SK-N-SH treated with all-trans-retinoic acid at 6 μM for 48 hours (cell line): ENCODE data around the gene CSF1.

ENCODE experiments used
- ARNTL ChIP-seq: fragments of 450-650 bp; formaldehyde crosslinking; IDR thresholded peaks from 2 replicates; pipeline ENCODE4 v1.5.0; 2020; ENCODE audit warnings: low read depth, mild to moderate bottlenecking, moderate library complexity, borderline replicate concordance
- ESRRG ChIP-seq: fragments of 250-450 bp; sonication (Bioruptor Pico); IDR thresholded peaks from 2 replicates; pipeline ENCODE4 v1.6.1; 2021; ENCODE audit warnings: mild to moderate bottlenecking
- ISL1 ChIP-seq: fragments of 250-450 bp; sonication (Bioruptor Pico); IDR thresholded peaks from 2 replicates; pipeline ENCODE4 v2.1.2; 2022; ENCODE audit warnings: mild to moderate bottlenecking, moderate library complexity
- OSR1 ChIP-seq: fragments of 250-450 bp; sonication (Bioruptor Pico); IDR thresholded peaks from 2 replicates; pipeline ENCODE4 v1.8.0; 2022; ENCODE audit warnings: moderate library complexity, mild to moderate bottlenecking, inconsistent platforms
- PATZ1 ChIP-seq: fragments of 250-450 bp; sonication (Bioruptor Pico); IDR thresholded peaks from 2 replicates; pipeline ENCODE4 v1.8.0; 2020; ENCODE audit warnings: mild to moderate bottlenecking, moderate library complexity, borderline replicate concordance
- POU6F1 ChIP-seq: fragments of 250-450 bp; sonication (Bioruptor Pico); IDR thresholded peaks from 2 replicates; pipeline ENCODE4 v1.8.0; 2021; ENCODE audit warnings: low read depth, mild to moderate bottlenecking, moderate library complexity, borderline replicate concordance
- PPARA ChIP-seq: fragments of 250-450 bp; sonication (Bioruptor Pico); IDR thresholded peaks from 2 replicates; pipeline ENCODE4 v1.5.0; 2020; ENCODE audit warnings: mild to moderate bottlenecking, borderline replicate concordance
- RARB ChIP-seq: fragments of 250-450 bp; sonication (Bioruptor Pico); IDR thresholded peaks from 2 replicates; pipeline ENCODE4 v1.8.0; 2021; ENCODE audit warnings: mild to moderate bottlenecking, moderate library complexity
- ZFP3 ChIP-seq: fragments of 250-450 bp; sonication (Bioruptor Pico); IDR thresholded peaks from 2 replicates; pipeline ENCODE4 v1.5.0; 2020; ENCODE audit warnings: mild to moderate bottlenecking, moderate library complexity
- ZNF8 ChIP-seq: fragments of 450-650 bp; formaldehyde crosslinking; IDR thresholded peaks from 2 replicates; pipeline ENCODE4 v1.5.0; 2020; ENCODE audit warnings: mild to moderate bottlenecking, moderate library complexity

- no peak for TF ChIP-seq ZFP3 (CRISPR knock-in tag)
- TF ChIP-seq ZNF8 (CRISPR knock-in tag): no peak
- no peak for TF ChIP-seq PATZ1
- no peak for TF ChIP-seq RARB (CRISPR knock-in tag)
- no peak for TF ChIP-seq ARNTL (CRISPR knock-in tag)
- no peak for TF ChIP-seq OSR1 (CRISPR knock-in tag)
- TF ChIP-seq ISL1: no peak
- TF ChIP-seq POU6F1: no peak
- no peak for TF ChIP-seq PPARA (CRISPR knock-in tag)
- TF ChIP-seq ESRRG: no peak
Measured at GRCh38 chr1:109933856-109934711, 23.4 kb downstream of the CSF1 start.
